ENCODE measurements around the gene ELK4. TPM values are rescaled to one million over a fixed set of nuclear protein-coding genes. Genes with fewer than 3 reads are reported as not detected.

ELK4 gene
- total RNA-seq, 8 experiments from 2014 or later, result 6.8 to 21.3 (median 11.5) TPM

DNA sequence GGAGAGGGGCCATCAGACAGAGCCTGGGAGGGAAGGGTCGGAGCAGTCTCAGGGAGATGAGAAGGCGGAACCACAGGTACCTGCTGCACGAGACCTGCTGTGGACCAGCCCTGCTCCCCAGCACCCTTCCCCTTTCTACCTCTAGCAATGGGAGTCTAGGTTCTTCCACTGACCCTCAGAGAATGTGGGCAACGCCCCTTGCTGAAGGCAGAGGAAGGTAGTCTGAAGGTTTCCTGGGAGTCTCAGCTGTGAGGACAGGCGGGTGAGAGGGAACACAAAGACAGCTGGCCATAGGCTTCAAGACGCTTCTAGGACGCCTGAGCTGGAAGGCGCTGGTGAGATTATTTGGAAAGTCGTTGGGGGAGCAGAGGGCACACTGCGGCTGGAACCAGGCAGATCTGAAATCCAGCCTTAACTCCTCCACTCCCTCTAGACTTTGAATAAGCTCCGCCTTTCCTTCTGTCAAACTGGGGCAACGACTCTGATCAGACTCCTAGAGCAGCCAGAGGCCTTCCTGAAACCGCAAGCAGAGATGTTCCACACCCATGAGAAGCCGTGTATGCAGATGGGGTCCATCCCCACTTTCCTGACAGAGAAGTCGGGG is 30.4 kb upstream of the ELK4 start:
- peaks cover 5 to 6% of the 10 kb centered on the region in 2 donors for H3K4me1 ChIP-seq (replicated peaks in 1 of 2)
- H3K4me3 ChIP-seq, result no peak overlapping the region
- ATAC-seq (replicated peaks in 6 of 8), result peak in 3 of 8 experiments; percentile 20 to 70 (median 23)
- in situ Hi-C loops (cut with MboI; ENCODE audit: low pct_unique_long_range_greater_than_20kb in 2 of 9, low sequenced_read_pairs in 9 of 9, unreplicated experiment in 9 of 9), result loop anchor here in 2 of 9 experiments (25.0 kb wide), 2 partner anchors 300 to 325 kb away; no protein-coding TSS in a partner anchor
- H3K27ac ChIP-seq, result no peak overlapping the region
- WGBS, 10 experiments, result 58 to 100% (median 82%) methylated on average over 1 to 7 of the region's 15 CpGs; no CpG with 5 or more reads in 4 of the 10 experiments

DNA sequence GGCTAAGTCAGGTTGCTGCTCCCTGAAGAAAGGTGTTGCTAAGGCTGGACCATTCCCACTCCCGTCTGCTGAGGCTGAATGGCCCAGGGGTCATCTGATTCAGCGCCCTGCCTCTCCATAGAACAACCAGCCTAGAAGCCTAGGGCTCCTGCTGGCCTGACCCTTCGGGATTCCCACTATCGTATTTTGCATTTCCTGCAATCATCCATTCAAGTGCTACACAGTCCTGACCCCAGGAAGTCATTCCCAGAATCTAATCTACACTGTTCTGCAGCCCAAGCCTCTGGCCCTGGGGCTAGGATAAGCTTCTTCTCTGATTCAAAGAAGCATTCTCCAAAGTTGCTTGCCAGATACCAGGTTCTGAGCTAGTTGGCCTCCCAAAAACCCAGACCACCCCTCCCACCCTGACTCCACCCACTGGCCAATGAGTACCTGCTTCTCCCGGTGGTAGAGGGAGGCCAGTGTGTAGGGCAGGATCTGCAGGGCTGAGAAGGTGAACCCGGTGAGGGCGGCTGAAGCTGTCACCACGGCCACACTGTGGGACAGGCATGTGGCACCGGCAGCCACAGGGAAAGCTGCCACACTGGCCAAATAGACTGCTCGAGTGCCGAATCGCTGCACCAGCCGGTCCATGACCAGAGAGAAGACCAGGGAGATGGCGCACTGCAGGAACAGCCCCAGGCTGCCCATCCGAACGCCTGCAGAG is 29.8 kb upstream of the ELK4 start:
- in situ Hi-C loops (cut with MboI; ENCODE audit: low pct_unique_long_range_greater_than_20kb in 2 of 9, low sequenced_read_pairs in 9 of 9, unreplicated experiment in 9 of 9), result loop anchor here in 2 of 9 experiments (25.0 kb wide), 2 partner anchors 301 to 326 kb away; no protein-coding TSS in a partner anchor
- H3K4me3 ChIP-seq, result no peak overlapping the region

DNA sequence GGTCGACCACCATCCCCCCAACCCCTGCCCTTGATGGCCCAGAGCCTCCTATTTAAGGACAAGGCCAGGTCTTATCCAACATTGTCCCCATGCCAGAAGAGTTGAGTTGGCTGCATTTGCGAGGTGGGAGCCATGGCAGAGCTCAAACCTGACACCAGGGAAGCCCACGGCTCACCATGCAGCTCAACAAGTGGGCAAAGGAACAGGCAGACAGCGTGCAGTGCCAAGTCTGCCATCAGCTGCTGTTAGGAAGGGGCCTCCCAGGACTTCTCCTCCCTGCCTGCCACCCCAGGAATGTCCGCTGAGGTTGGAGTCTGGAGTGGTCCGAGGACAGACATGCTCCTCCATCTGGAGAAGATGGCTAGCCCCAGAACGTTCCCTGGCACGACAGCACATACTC is 28.6 kb upstream of the ELK4 start:
- no peak overlapping the region for H3K4me3 ChIP-seq
- H3K27ac ChIP-seq, result no peak overlapping the region
- 57 to 100% (median 87%) methylated on average over 1 to 4 of the region's 8 CpGs; no CpG with 5 or more reads in 3 of the 10 experiments for WGBS, 10 experiments
- H3K4me1 ChIP-seq (replicated peaks in 1 of 2), result peaks cover 3 to 5% of the 10 kb centered on the region in 2 donors
- in situ Hi-C loops (cut with MboI; ENCODE audit: low pct_unique_long_range_greater_than_20kb in 2 of 9, low sequenced_read_pairs in 9 of 9, unreplicated experiment in 9 of 9), result loop anchor here in 2 of 9 experiments (25.0 kb wide), 2 partner anchors 302 to 327 kb away; no protein-coding TSS in a partner anchor
- ATAC-seq (replicated peaks in 6 of 8), result no peak

More for the DNA sequence above, 29.8 kb upstream of the ELK4 start:
- H3K4me1 ChIP-seq (replicated peaks in 1 of 2), result peaks cover 5 to 6% of the 10 kb centered on the region in 2 donors
- peak in 3 of 8 experiments; percentile 9 to 39 (median 29) for ATAC-seq (replicated peaks in 6 of 8)
- 33 to 93% (median 69%) methylated on average over 2 to 14 of the region's 16 CpGs; no CpG with 5 or more reads in 5 of the 10 experiments for WGBS, 10 experiments
- H3K27ac ChIP-seq, result no peak overlapping the region

DNA sequence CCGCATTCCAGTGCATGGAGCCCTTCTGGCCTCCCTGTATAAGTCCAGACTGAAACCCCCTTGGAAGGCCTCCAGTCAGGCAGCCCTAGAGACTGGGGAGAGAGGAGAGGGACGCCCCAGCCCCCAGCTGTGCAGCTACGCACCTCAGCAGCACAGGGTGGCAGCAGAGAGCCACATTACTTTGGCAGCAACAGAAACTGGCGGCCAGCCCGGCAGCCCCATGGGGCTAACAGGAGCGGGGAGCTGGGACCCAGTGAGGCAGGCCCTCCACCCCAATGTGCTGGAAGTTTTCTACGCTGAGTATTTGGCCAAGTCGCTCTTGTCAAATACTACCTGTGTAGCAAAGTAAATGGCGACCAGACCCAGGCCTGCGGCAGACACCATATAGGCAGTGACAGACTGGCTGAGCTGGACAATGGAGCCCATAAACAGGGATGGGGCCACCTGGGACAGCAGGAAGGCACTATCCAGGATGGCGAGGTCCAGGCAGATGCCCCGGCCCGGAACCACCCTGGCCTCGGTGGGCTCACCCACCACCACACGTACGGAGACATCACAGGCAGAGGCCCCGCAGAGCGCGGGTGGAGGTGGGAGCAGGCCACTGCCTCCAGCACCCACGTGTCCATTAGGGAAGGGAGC is 27.3 kb upstream of the ELK4 start:
- in situ Hi-C loops (cut with MboI; ENCODE audit: low pct_unique_long_range_greater_than_20kb in 2 of 9, low sequenced_read_pairs in 9 of 9, unreplicated experiment in 9 of 9), result loop anchor here in 7 of 9 experiments (10.0 to 25.0 kb wide), 5 partner anchors 64 to 328 kb away; no protein-coding TSS in a partner anchor
- Histone ChIP-seq H3K27ac (no peak overlapping the region), H3K4me3 (no peak overlapping the region), H3K4me1 (replicated peaks in 1 of 2) (peaks cover 3 to 5% of the 10 kb centered on the region in 2 donors)
- whole genome bisulfite sequencing, 10 experiments, result 0 to 81% (median 46%) methylated on average over 1 to 10 of the region's 20 CpGs; no CpG with 5 or more reads in 5 of the 10 experiments
- peak; percentile 71 to 93 (median 89) for ATAC-seq (replicated peaks in 6 of 8)

DNA sequence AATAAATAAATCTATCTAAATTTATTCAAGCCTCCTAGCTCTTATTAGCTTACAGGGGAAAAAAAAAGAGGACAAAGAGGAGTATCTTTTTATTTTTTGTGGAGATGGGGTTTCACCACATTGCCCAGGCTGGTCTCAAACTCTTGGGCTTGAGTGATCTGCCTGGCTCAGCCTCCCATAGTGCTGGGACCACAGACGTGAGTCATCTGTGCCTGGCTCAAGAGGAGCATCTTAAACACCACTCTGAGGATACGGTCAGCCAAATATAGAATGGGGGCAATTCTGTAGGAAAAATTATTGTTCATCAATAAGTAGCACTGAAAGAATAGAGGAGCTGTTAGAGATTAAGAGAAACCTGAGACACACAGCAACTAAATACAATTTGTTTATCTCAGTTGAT is 24.4 kb upstream of the ELK4 start:
- in situ Hi-C loops (cut with MboI; ENCODE audit: low pct_unique_long_range_greater_than_20kb in 2 of 9, low sequenced_read_pairs in 9 of 9, unreplicated experiment in 9 of 9), result loop anchor here in 7 of 9 experiments (10.0 to 25.0 kb wide), 5 partner anchors 61 to 331 kb away; no protein-coding TSS in a partner anchor
- Histone ChIP-seq H3K27ac (no peak overlapping the region), H3K4me3 (no peak overlapping the region), H3K4me1 (replicated peaks in 1 of 2) (peaks cover 0 to under 1% of the 10 kb centered on the region in 2 donors)
- no peak for ATAC-seq (replicated peaks in 6 of 8)
- WGBS, 10 experiments, result 0 to 100% (median 73%) methylated on average over 1 to 2 of the region's 2 CpGs; no CpG with 5 or more reads in 4 of the 10 experiments

DNA sequence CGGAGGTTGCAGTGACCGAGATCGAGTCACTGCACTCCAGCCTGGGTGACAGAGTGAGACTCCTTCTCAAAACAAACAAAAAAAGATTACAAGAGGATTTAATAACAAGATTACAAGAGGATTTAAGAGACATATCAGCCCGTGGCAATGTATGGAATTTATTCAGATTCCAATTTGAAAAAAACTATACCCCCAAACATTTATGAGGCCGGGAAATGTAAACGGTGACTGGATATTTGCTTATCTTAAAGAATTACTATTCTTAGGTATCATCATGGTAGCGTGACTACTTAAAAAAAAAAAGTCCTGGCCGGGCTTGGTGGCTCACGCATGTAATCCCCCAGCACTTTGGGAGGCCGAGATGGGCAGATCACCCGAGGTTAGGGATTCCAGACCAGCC is 21.2 kb upstream of the ELK4 start:
- in situ Hi-C loops (cut with MboI; ENCODE audit: low pct_unique_long_range_greater_than_20kb in 2 of 9, low sequenced_read_pairs in 9 of 9, unreplicated experiment in 9 of 9), result loop anchor here in 7 of 9 experiments (10.0 to 25.0 kb wide), 5 partner anchors 58 to 334 kb away; no protein-coding TSS in a partner anchor
- WGBS, 10 experiments, result 64 to 100% (median 84%) methylated on average over 3 to 11 of the region's 11 CpGs; no CpG with 5 or more reads in 1 of the 10 experiments
- H3K27ac ChIP-seq, result no peak overlapping the region
- H3K4me3 ChIP-seq, result no peak overlapping the region
- H3K4me1 ChIP-seq (replicated peaks in 1 of 2), result no peaks in the 10 kb centered on the region
- no peak for ATAC-seq (replicated peaks in 6 of 8)

DNA sequence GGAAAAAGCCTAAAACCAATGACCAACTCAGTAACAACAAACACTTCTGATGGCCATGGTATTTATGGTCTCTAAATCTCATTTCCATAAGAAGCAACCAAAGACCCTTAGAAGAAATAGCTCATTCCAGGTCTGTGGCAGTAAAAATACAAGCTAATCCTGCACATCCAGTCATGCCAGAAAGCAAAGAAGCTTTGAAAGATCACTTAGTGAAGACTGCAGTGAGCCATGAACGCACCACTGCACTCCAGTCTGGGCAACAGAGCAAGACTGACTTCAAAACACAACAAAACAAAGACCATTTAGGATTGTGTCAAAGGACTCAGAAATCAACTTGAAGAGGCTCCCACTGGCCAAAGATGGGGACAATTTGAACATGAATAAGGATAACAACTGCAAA is 18.4 kb upstream of the ELK4 start:
- in situ Hi-C loops (cut with MboI; ENCODE audit: low pct_unique_long_range_greater_than_20kb in 2 of 9, low sequenced_read_pairs in 9 of 9, unreplicated experiment in 9 of 9), result loop anchor here in 7 of 9 experiments (10.0 to 25.0 kb wide), 5 partner anchors 55 to 337 kb away; no protein-coding TSS in a partner anchor
- no peak overlapping the region for H3K27ac ChIP-seq

DNA sequence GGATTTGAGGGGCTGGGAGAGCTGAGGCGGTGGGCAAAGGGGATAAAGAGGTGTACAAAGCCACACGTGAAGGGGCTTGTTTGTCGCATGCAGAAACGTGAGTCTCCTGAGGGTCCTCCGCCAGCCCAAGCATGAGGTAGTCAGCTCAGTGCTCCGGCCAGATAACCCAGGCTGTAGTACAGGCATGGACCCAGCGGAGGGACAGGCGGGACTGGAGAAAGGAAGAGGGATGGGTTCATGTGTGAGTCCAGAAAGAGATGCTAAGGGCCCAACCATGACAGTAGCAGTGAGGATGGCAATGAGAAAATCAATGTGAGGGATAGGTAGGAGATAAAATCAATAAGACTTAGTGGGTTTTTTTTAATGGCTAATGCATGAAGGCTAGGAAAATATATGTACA is 13.7 kb upstream of the ELK4 start:
- Histone ChIP-seq H3K27ac (peak overlapping the region; percentile 54 to 56), H3K4me1 (replicated peaks in 1 of 2) (peaks cover 6 to 11% of the 10 kb centered on the region in 2 donors), H3K4me3 (no peak overlapping the region)
- WGBS, 10 experiments, result 46 to 100% (median 87%) methylated on average over 1 to 6 of the region's 8 CpGs; no CpG with 5 or more reads in 2 of the 10 experiments
- in situ Hi-C loops (cut with MboI; ENCODE audit: low pct_unique_long_range_greater_than_20kb in 2 of 9, low sequenced_read_pairs in 9 of 9, unreplicated experiment in 9 of 9), result no loop called here
- peak in 5 of 8 experiments; percentile 17 to 90 (median 72) for ATAC-seq (replicated peaks in 6 of 8)

More for the DNA sequence above, 18.4 kb upstream of the ELK4 start:
- 57 to 100% (median 79%) methylated on average over 1 of the region's 1 CpG; no CpG with 5 or more reads in 2 of the 10 experiments for WGBS, 10 experiments
- no peak for ATAC-seq (replicated peaks in 6 of 8)
- Histone ChIP-seq H3K4me1 (replicated peaks in 1 of 2) (peaks cover 6 to 7% of the 10 kb centered on the region in 2 donors), H3K4me3 (no peak overlapping the region)

DNA sequence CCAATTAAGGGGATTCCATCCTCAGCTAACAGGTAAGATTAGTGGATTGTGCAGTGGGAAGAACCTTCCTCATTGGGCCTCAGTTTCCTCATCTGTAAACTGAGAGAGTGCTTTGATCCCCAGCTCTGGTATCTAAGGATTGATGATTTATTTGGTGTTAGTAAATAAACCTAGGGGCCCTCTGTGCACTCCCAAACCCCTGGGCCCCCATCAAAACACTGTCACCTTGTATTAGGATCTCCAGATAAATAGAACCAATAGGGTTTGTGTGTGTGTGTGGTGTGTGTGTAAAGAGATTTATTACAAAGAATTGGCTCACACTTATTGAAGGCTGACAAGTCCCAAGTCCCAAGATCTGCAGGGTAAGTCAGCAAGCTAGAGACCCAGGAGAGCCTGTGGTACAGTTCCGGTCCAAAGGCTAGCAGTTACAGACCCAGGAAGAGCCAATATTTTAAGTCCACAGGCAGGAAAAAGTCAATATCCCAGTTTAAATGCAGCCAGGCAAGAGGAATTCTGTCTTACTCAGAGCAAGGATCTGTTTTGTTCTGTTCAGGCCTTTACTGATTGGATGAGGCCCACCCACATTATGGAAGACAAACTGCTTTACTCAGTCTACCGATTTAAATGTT is 11.0 kb upstream of the ELK4 start:
- H3K27ac ChIP-seq, result no peak overlapping the region
- no peak overlapping the region for H3K4me3 ChIP-seq
- H3K4me1 ChIP-seq (replicated peaks in 1 of 2), result peaks cover 6 to 11% of the 10 kb centered on the region in 2 donors
- in situ Hi-C loops (cut with MboI; ENCODE audit: low pct_unique_long_range_greater_than_20kb in 2 of 9, low sequenced_read_pairs in 9 of 9, unreplicated experiment in 9 of 9), result no loop called here
- WGBS, 10 experiments, result 79 to 100% (median 100%) methylated on average over 1 to 2 of the region's 2 CpGs; no CpG with 5 or more reads in 2 of the 10 experiments
- ATAC-seq (replicated peaks in 6 of 8), result no peak

DNA sequence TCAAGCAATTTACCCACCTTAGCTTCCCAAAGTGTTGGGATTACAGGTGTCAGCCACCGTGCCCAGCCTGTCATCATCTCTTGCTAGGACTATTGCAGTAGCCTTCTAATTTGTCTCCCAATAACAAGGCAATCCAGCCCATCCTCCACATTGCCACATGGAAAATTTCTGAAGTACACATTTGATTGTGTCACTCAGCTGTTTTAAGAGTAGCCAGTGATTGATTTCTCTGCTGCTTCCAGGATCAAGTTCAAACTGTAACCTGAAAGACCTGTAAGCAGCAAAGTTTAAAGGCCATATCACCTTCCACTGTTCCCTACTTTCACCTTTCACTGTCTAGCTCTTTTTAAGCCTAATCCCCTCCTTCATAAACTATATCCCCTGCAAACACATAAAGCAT is 7.8 kb upstream of the ELK4 start:
- ATAC-seq (replicated peaks in 6 of 8), result no peak
- H3K4me3 ChIP-seq, result no peak overlapping the region
- in situ Hi-C loops (cut with MboI; ENCODE audit: low pct_unique_long_range_greater_than_20kb in 2 of 9, low sequenced_read_pairs in 9 of 9, unreplicated experiment in 9 of 9), result no loop called here
- 80 to 100% (median 83%) methylated on average over 1 of the region's 1 CpG; no CpG with 5 or more reads in 5 of the 10 experiments for WGBS, 10 experiments
- H3K27ac ChIP-seq, result no peak overlapping the region
- H3K4me1 ChIP-seq (replicated peaks in 1 of 2), result no peaks in the 10 kb centered on the region

DNA sequence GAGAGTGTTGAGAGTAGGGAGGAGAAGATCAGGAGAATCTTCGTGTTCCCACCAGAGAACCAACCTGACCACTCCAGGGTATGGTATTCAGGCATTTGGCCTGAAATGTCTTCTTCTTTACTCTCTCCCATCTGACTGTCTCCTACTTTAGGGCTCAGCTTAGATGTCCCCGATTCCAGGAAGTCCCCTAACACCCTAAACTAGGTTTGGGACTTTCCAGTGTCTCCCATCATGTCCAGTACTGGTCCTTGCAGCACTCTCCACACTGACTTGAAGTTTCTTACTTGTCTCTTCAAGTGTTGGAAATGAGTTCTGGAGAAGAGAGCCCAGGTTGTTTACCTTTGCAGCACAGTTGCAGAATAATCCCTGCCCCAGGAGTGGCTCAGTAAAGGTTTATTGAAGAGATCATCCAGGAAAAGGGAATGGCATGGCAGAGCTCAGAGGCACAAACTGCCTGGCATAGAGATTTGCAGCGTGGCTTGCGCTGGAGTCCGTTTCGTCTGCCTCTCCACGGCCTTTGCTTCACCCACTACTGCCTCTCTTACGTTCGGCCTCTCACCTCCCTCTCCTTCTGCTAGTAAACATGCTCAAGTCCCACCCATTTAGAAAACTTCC is 6.2 kb upstream of the ELK4 start:
- no peak overlapping the region for H3K27ac ChIP-seq
- peaks cover 1% of the 10 kb centered on the region in 2 donors for H3K4me1 ChIP-seq (replicated peaks in 1 of 2)
- no peak overlapping the region for H3K4me3 ChIP-seq
- in situ Hi-C loops (cut with MboI; ENCODE audit: low pct_unique_long_range_greater_than_20kb in 2 of 9, low sequenced_read_pairs in 9 of 9, unreplicated experiment in 9 of 9), result no loop called here
- WGBS, 10 experiments, result 54 to 94% (median 86%) methylated on average over 4 to 9 of the region's 9 CpGs; no CpG with 5 or more reads in 2 of the 10 experiments
- ATAC-seq (replicated peaks in 6 of 8), result no peak

DNA sequence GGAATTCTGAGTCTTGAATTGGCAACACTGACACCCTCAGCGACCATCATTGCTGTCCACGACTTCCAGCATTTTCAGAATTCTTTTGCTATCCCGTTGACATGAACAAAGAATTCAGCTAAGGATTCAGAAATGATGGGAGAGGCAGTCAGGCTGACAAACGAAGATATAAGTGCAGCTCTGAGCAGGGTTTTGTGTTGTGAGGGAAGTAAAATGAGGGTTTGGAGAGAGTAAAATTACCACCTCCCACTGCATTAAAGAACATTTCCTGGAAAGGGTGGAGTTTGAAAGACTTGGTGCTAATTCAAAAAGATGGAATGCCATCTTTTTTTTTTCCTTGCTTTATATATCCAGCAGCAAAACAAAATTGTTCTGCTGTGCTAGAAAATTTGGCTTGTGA is 4.9 kb upstream of the ELK4 start:
- H3K27ac ChIP-seq, result no peak overlapping the region
- peaks cover 5 to 6% of the 10 kb centered on the region in 2 donors for H3K4me1 ChIP-seq (replicated peaks in 1 of 2)
- no peak overlapping the region for H3K4me3 ChIP-seq
- WGBS, 10 experiments, result 0 to 54% (median 25%) methylated on average over 1 to 4 of the region's 4 CpGs
- in situ Hi-C loops (cut with MboI; ENCODE audit: low pct_unique_long_range_greater_than_20kb in 2 of 9, low sequenced_read_pairs in 9 of 9, unreplicated experiment in 9 of 9), result no loop called here
- ATAC-seq (replicated peaks in 6 of 8), result no peak

Data from motor neuron (in vitro differentiated cells).